OCI-LY3 (cell line): ENCODE measurements around the gene SYNE4.

Source experiments
- H2AFZ ChIP-seq: fragments of 200-600, 300-600 bp; shearing (Covaris generic); 2 replicates; pipeline ENCODE4 v1.6.0; 2014; ENCODE audit warnings: antibody characterized with exemption, low read depth, low read length
- H3K27ac ChIP-seq: fragments of 200-600, 300-600 bp; sonication (generic); 2 replicates; pipeline ENCODE4 v1.5.1; 2014; ENCODE audit warnings: mild to moderate bottlenecking, low read length, moderate library complexity, mixed read lengths
- H3K27me3 ChIP-seq: fragments of 200-600, 300-600 bp; sonication (generic); 2 replicates; pipeline ENCODE4 v1.6.1; 2014; ENCODE audit warnings: low read depth, low read length, mixed read lengths
- H3K36me3 ChIP-seq: fragments of 200-600, 300-600 bp; sonication (generic); replicated peaks from 2 replicates; pipeline ENCODE3; 2014; ENCODE audit warnings: low read depth, low read length, mixed read lengths
- H3K4me1 ChIP-seq: fragments of 300-600, 200-600 bp; sonication (generic); 2 replicates; pipeline ENCODE4 v1.6.1; 2014; ENCODE audit warnings: low read length, mixed read lengths
- H3K4me2 ChIP-seq: fragments of 200-600, 300-600 bp; sonication (generic); 2 replicates; pipeline ENCODE4 v1.6.1; 2014; ENCODE audit warnings: low read length, mixed read lengths
- H3K4me3 ChIP-seq: fragments of 300-600, 200-600 bp; sonication (generic); 2 replicates; pipeline ENCODE4 v1.5.1; 2014; ENCODE audit warnings: antibody characterized with exemption, mild to moderate bottlenecking, low read length, moderate library complexity
- H3K79me2 ChIP-seq: fragments of 300-600, 200-600 bp; shearing (Covaris generic); 2 replicates; pipeline ENCODE4 v1.6.1; 2014; ENCODE audit warnings: mild to moderate bottlenecking, low read length, mixed read lengths
- H3K9ac ChIP-seq: fragments of 300-600, 200-600 bp; shearing (Covaris generic); 2 replicates; pipeline ENCODE4 v1.6.0; 2014; ENCODE audit warnings: mild to moderate bottlenecking, low read length, moderate library complexity
- H3K9me3 ChIP-seq: fragments of 200-600, 300-600 bp; shearing (Covaris generic); 2 replicates; pipeline ENCODE4 v1.6.1; 2014; ENCODE audit warnings: low read length, mixed read lengths; ENCODE audit not compliant: insufficient read depth
- H4K20me1 ChIP-seq: fragments of 200-600, 300-600 bp; sonication (generic); 2 replicates; pipeline ENCODE4 v1.6.1; 2016; ENCODE audit warnings: low read length, mixed read lengths; ENCODE audit not compliant: insufficient read depth
- CTCF ChIP-seq: fragments of 200-600, 300-600 bp; sonication (generic); IDR thresholded peaks from 2 replicates; pipeline ENCODE4 v1.5.1; 2014; ENCODE audit warnings: antibody characterized with exemption, low read length, low read depth
- EZH2phosphoT487 ChIP-seq: fragments of 200-600 bp; shearing (Covaris generic); IDR thresholded peaks from 2 replicates; pipeline ENCODE4 v1.6.1; 2018; ENCODE audit warnings: antibody characterized with exemption, mixed run types, low read depth

SYNE4 gene

DNA sequence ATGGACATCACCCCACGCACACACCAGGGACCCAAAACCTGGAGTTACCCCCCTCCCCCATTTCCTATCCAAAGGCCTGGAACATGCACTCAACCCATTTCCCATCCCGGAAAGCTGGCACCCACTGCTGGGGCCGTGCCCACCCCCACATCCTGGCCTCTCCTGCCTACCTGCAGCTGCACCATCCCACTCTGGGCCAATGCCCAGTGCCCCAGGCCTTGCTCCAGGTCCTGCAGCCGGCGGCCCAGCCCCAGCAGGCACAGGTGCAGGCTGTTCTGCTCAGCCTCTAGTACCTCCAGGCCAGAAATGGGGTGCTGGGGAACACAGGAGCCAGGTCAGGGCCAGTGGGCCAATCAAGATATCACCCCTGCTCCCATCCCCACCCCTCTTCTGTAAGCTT lies 1.7 kb downstream of the SYNE4 start:
- no peaks in the 10 kb centered on the region for H3K27me3 ChIP-seq
- TF ChIP-seq CTCF (no peak), EZH2phosphoT487 (no peak)
- no peak overlapping the region for H3K4me2 ChIP-seq
- H3K27ac ChIP-seq = no peak overlapping the region
- H2AFZ ChIP-seq = no peak overlapping the region
- H3K36me3 ChIP-seq = peaks cover under 1% of the 10 kb centered on the region
- no peaks in the 10 kb centered on the region for H3K9me3 ChIP-seq
- no peaks in the 10 kb centered on the region; the same call in 1 of the 2 replicates for H3K79me2 ChIP-seq
- H3K4me3 ChIP-seq = no peak overlapping the region
- no peak overlapping the region for H3K9ac ChIP-seq
- no peaks in the 10 kb centered on the region for H3K4me1 ChIP-seq
- H4K20me1 ChIP-seq = no peaks in the 10 kb centered on the region

- Histone ChIP-seq H2AFZ (no peak overlapping the region), H3K4me1 (no peaks in the 10 kb centered on the region), H3K27ac (no peak overlapping the region), H3K79me2 (peaks cover 13% of the 10 kb centered on the region), H3K9ac (no peak overlapping the region), H4K20me1 (no peaks in the 10 kb centered on the region), H3K36me3 (peaks cover 13% of the 10 kb centered on the region), H3K4me3 (no peak overlapping the region), H3K4me2 (no peak overlapping the region), H3K9me3 (no peaks in the 10 kb centered on the region), H3K27me3 (no peaks in the 10 kb centered on the region)
- no peak for TF ChIP-seq CTCF
- no peak for TF ChIP-seq EZH2phosphoT487
Observed at GRCh38 chr19:36003284-36003683, 5.3 kb downstream of the SYNE4 start.

- H3K36me3 ChIP-seq = peaks cover 16% of the 10 kb centered on the region
- no peak overlapping the region for H3K27ac ChIP-seq
- H3K9ac ChIP-seq = no peak overlapping the region
- H3K27me3 ChIP-seq = no peaks in the 10 kb centered on the region
- H3K4me2 ChIP-seq = no peak overlapping the region
- H4K20me1 ChIP-seq = no peaks in the 10 kb centered on the region
- H2AFZ ChIP-seq = no peak overlapping the region
- H3K4me3 ChIP-seq = no peak overlapping the region
- H3K79me2 ChIP-seq = peaks cover 22% of the 10 kb centered on the region
- H3K9me3 ChIP-seq = no peaks in the 10 kb centered on the region
- TF ChIP-seq EZH2phosphoT487 (no peak), CTCF (no peak)
- peaks cover 2% of the 10 kb centered on the region for H3K4me1 ChIP-seq
Observed at GRCh38 chr19:36001605-36002004, 7.0 kb downstream of the SYNE4 start.

DNA sequence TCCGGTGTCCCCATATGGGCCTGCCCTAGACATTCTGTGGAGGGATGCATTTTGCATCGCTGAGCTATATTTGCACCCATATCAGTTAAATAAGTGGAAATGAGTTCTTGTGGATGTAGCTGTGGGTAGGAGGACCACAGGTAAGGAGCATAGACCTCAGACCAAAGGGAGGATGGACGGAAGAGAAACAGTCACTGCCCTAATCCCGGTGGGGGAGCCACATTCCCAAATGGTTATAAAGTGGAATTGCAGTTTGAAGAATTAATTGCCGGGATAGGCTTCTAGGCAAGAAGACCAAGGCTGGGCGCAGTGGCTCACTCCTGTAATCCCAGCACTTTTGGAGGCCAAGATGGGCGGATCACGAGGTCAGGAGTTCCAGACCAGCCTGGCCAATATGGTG lies 11.8 kb downstream of the SYNE4 start:
- no peak overlapping the region for H2AFZ ChIP-seq
- H3K79me2 ChIP-seq = peaks cover 39% of the 10 kb centered on the region
- no peaks in the 10 kb centered on the region for H4K20me1 ChIP-seq
- H3K9ac ChIP-seq = no peak overlapping the region
- peaks cover 14% of the 10 kb centered on the region for H3K36me3 ChIP-seq
- TF ChIP-seq EZH2phosphoT487 = no peak
- H3K4me2 ChIP-seq = peak overlapping the region; percentile 84
- no peak overlapping the region for H3K4me3 ChIP-seq
- H3K4me1 ChIP-seq = peaks cover 25% of the 10 kb centered on the region
- no peaks in the 10 kb centered on the region for H3K9me3 ChIP-seq
- no peak overlapping the region for H3K27ac ChIP-seq
- H3K27me3 ChIP-seq = no peaks in the 10 kb centered on the region
